PC-3 (cell line): ENCODE results near the gene ATP6V1G3.

Experiments
- CTCF ChIP-seq: fragments of 300-600 bp; sonication (generic); conservative IDR thresholded peaks from 2 replicates; pipeline ENCODE4 v1.5.1; 2017; ENCODE audit warnings: antibody characterized with exemption, low read depth, mild to moderate bottlenecking, low read length
- EZH2 ChIP-seq: fragments of 300-600 bp; sonication (generic); IDR thresholded peaks from one replicate; pipeline ENCODE4 v1.6.1; 2017; ENCODE audit warnings: antibody characterized with exemption, mild to moderate bottlenecking, low read length; ENCODE audit not compliant: unreplicated experiment
- EZH2phosphoT487 ChIP-seq: fragments of 300-600 bp; sonication (generic); IDR thresholded peaks from 2 replicates; pipeline ENCODE4 v1.6.1; 2018; ENCODE audit warnings: mild to moderate bottlenecking, antibody characterized with exemption, low read length, borderline replicate concordance

- TF ChIP-seq EZH2phosphoT487 (no peak), CTCF (no peak), EZH2 (no peak)
These were observed 43.0 kb downstream of the ATP6V1G3 start for GRCh38 chr1:198497326-198498102.
